Keratinocyte (primary cell): ENCODE results near the gene B4GALT3. TPM values are rescaled to one million over a fixed set of nuclear protein-coding genes. Genes with fewer than 3 reads are reported as not detected.

Experiments
- DNase-seq: peaks from one replicate; pipeline ENCODE4 v3.0.0-alpha.2; 2011; ENCODE audit warnings: low read depth, missing footprints, low spot score
- FAIRE-seq: peaks from 2 replicates; lab custom pipeline; 2011; peaks lifted over from hg19 to GRCh38; lab: Jason Lieb, UNC
- H2AFZ ChIP-seq: 2 replicates; pipeline ENCODE4 v1.6.0; 2012; ENCODE audit warnings: low read length, control low read depth, inconsistent platforms; ENCODE audit not compliant: control insufficient read depth
- H3K27ac ChIP-seq: 2 replicates; pipeline ENCODE4 v1.5.1; 2011; ENCODE audit warnings: low read length; ENCODE audit not compliant: control insufficient read depth, insufficient read depth
- H3K27me3 ChIP-seq: 3 replicates; pipeline ENCODE4 v1.6.0; 2011; ENCODE audit warnings: low read length; ENCODE audit not compliant: control insufficient read depth, insufficient read depth; ENCODE audit errors: extremely low read depth
- H3K36me3 ChIP-seq, 2 experiments: 2 replicates in 1 of 2; 3 replicates in 1 of 2; pipeline ENCODE4 v1.5.1; 2011; ENCODE audit warnings: low read length in 2 of 2, mild to moderate bottlenecking in 1 of 2; ENCODE audit not compliant: control insufficient read depth in 2 of 2, insufficient read depth in 2 of 2; ENCODE audit errors: extremely low read depth in 1 of 2
- H3K4me1 ChIP-seq: 3 replicates; pipeline ENCODE4 v1.5.1; 2011; ENCODE audit warnings: low read length; ENCODE audit not compliant: control insufficient read depth, insufficient read depth; ENCODE audit errors: extremely low read depth
- H3K4me2 ChIP-seq: 3 replicates; pipeline ENCODE4 v1.6.0; 2011; ENCODE audit warnings: low read depth, low read length; ENCODE audit not compliant: control insufficient read depth, insufficient read depth; ENCODE audit errors: extremely low read depth
- H3K4me3 ChIP-seq, 3 experiments: fragments of 200-600 bp in 1 of 3; sonication (generic) in 1 of 3; 2 replicates in 2 of 3; 3 replicates in 1 of 3; pipeline ENCODE4 v1.5.1; 2011 to 2016; ENCODE audit warnings: low read length in 3 of 3, mild to moderate bottlenecking in 3 of 3, control low read depth in 2 of 3, inconsistent platforms in 1 of 3, low read depth in 1 of 3, mixed read lengths in 1 of 3, mixed run types in 1 of 3, moderate library complexity in 1 of 3; ENCODE audit not compliant: control insufficient read depth in 2 of 3, insufficient read depth in 2 of 3; ENCODE audit errors: extremely low read depth in 1 of 3
- H3K79me2 ChIP-seq: 2 replicates; pipeline ENCODE4 v1.6.0; 2012; ENCODE audit warnings: low read length; ENCODE audit not compliant: control insufficient read depth, insufficient read depth
- H3K9ac ChIP-seq: 3 replicates; pipeline ENCODE4 v1.6.0; 2011; ENCODE audit warnings: low read length; ENCODE audit not compliant: control insufficient read depth, insufficient read depth; ENCODE audit errors: extremely low read depth
- H3K9me1 ChIP-seq: 3 replicates; pipeline ENCODE4 v1.6.0; 2011; ENCODE audit warnings: low read length; ENCODE audit not compliant: control insufficient read depth, insufficient read depth; ENCODE audit errors: extremely low read depth
- H3K9me3 ChIP-seq: 2 replicates; pipeline ENCODE4 v1.5.1; 2012; ENCODE audit warnings: low read depth, low read length; ENCODE audit not compliant: control insufficient read depth
- H4K20me1 ChIP-seq: 3 replicates; pipeline ENCODE4 v1.6.0; 2011; ENCODE audit warnings: low read length; ENCODE audit not compliant: control insufficient read depth, insufficient read depth; ENCODE audit errors: extremely low read depth
- CTCF ChIP-seq, 3 experiments: IDR thresholded peaks in 1 of 3; conservative IDR thresholded peaks in 1 of 3; optimal IDR thresholded peaks in 1 of 3; 2 replicates in 2 of 3; 3 replicates in 1 of 3; pipeline versions ENCODE3 to v1.5.1; 2011; ENCODE audit warnings: low read length in 3 of 3, mild to moderate bottlenecking in 3 of 3, moderate library complexity in 2 of 3, control low read depth in 1 of 3, inconsistent platforms in 1 of 3; ENCODE audit not compliant: insufficient read depth in 2 of 3; ENCODE audit errors: extremely low read depth in 1 of 3
- EZH2 ChIP-seq: IDR thresholded peaks from one replicate; pipeline ENCODE4 v1.6.1; 2012; ENCODE audit warnings: inconsistent platforms, mild to moderate bottlenecking, low read length, moderate library complexity
- dilution Hi-C: fragments of 300-500 bp; cut with MboI; formaldehyde crosslinking; loops from one replicate; pipeline ENCODE4 v1.7.0; 2020; ENCODE audit warnings: low sequenced_read_pairs; ENCODE audit not compliant: extremely low pct_ligation_motif_present
- polyA plus RNA-seq, 5 experiments: library from polyadenylated mRNA; depleted of rRNA in 3 of 5; stranded (reverse) in 3 of 5; stranded (forward) in 1 of 5; unstranded in 1 of 5; fragments of >200 nt; gene quantifications; 1 replicate in 1 of 5; 2 replicates in 3 of 5; 3 replicates in 1 of 5; pipeline versions ENCODE4 v1.2.1 to v1.2.3, GENCODE V29; 2011 to 2012; ENCODE audit warnings: missing spikeins in 2 of 5, low read depth in 1 of 5, low replicate concordance in 1 of 5

B4GALT3 gene
- polyA plus RNA-seq, 1 donor (not counting 4 experiments of a cell fraction or from before 2014, with no cell fraction given) = 19.1 TPM

- no peak for FAIRE-seq
Observed at GRCh38 chr1:161159913-161160243, 17.4 kb downstream of the B4GALT3 start.

GRCh38 chr1:161159087-161159912 is 18.0 kb downstream of the B4GALT3 start, which contains the start of gene USP21:
TSS of gene USP21 (plus strand) at chr1:161159500. CDS start at chr1:161160641, 1,141 bp downstream.
- Histone ChIP-seq H3K27me3 (no peaks in the 10 kb centered on the region), H4K20me1 (no peaks in the 10 kb centered on the region), H3K4me1 (peaks cover 24% of the 10 kb centered on the region), H3K4me3 (peak within 1 kb of the TSS; percentile 73 to 89 (median 74)), H3K9me3 (no peaks in the 10 kb centered on the region), H3K36me3 (peaks cover 9 to 28% of the 10 kb centered on the region in 2 experiments), H3K9me1 (no peaks in the 10 kb centered on the region), H3K9ac (peak within 1 kb of the TSS; percentile 91), H3K27ac (peak within 1 kb of the TSS; percentile 84), H3K4me2 (peak within 1 kb of the TSS; percentile 92), H3K79me2 (peaks cover 19% of the 10 kb centered on the region), H2AFZ (peak within 1 kb of the TSS; percentile 95)
- TF ChIP-seq EZH2 = no peak
- peak; percentile 40 to 71 (median 58) for TF ChIP-seq CTCF (optimal IDR thresholded peaks at IDR 0.05 in 1 of 3, IDR thresholded peaks at IDR 0.05 in 1 of 3, conservative IDR thresholded peaks at IDR 0.05 in 1 of 3; ENCODE audit: extremely low read depth in 1 of 3, insufficient read depth in 2 of 3, low read length in 3 of 3)
- DNase-seq (no peak), FAIRE-seq (no peak)
- dilution Hi-C loops = no loop called here

More at GRCh38 chr1:161159913-161160243, 17.4 kb downstream of the B4GALT3 start:
- Histone ChIP-seq H3K27ac (peak overlapping the region; percentile 84), H3K4me2 (peak overlapping the region; percentile 92), H3K36me3 (peaks cover 9 to 33% of the 10 kb centered on the region in 2 experiments), H4K20me1 (no peaks in the 10 kb centered on the region), H2AFZ (peak overlapping the region; percentile 29), H3K9ac (peak overlapping the region; percentile 91), H3K9me1 (no peaks in the 10 kb centered on the region), H3K9me3 (no peaks in the 10 kb centered on the region), H3K4me3 (peak overlapping the region; percentile 73 to 89 (median 74)), H3K4me1 (peaks cover 22% of the 10 kb centered on the region), H3K79me2 (peaks cover 15% of the 10 kb centered on the region), H3K27me3 (no peaks in the 10 kb centered on the region)
- no peak for TF ChIP-seq EZH2
- no peak for TF ChIP-seq CTCF (optimal IDR thresholded peaks at IDR 0.05 in 1 of 3, IDR thresholded peaks at IDR 0.05 in 1 of 3, conservative IDR thresholded peaks at IDR 0.05 in 1 of 3; ENCODE audit: extremely low read depth in 1 of 3, insufficient read depth in 2 of 3, low read length in 3 of 3)
- no peak for DNase-seq
- dilution Hi-C loops = no loop called here
